H1 (cell line): ENCODE data around the gene C5orf46. TPM values are rescaled to one million over a fixed set of nuclear protein-coding genes. Genes with fewer than 3 reads are reported as not detected.

ENCODE experiments used
- CHD1 ChIP-seq: IDR thresholded peaks from 2 replicates; pipeline ENCODE4 v1.6.1; 2012; ENCODE audit warnings: low read depth, low read length, improper control_type of control experiment
- CHD2 ChIP-seq: IDR thresholded peaks from 2 replicates; pipeline ENCODE4 v1.6.1; 2012; ENCODE audit warnings: low read length, improper control_type of control experiment
- CTBP2 ChIP-seq: IDR thresholded peaks from 2 replicates; pipeline ENCODE4 v1.7.0; 2011; ENCODE audit warnings: borderline replicate concordance, mild to moderate bottlenecking, moderate library complexity, mixed read lengths, low read length; ENCODE audit not compliant: insufficient read depth, insufficient read length
- KDM4A ChIP-seq: IDR thresholded peaks from one replicate; pipeline ENCODE4 v1.7.1; 2012; ENCODE audit warnings: low read depth, mild to moderate bottlenecking, moderate library complexity, low read length, inconsistent platforms; ENCODE audit not compliant: severe bottlenecking
- MAX ChIP-seq: IDR thresholded peaks from 2 replicates; pipeline ENCODE4 v1.6.1; 2012; ENCODE audit warnings: inconsistent platforms
- NANOG ChIP-seq: IDR thresholded peaks from 2 replicates; pipeline ENCODE4 v1.6.1; 2011; ENCODE audit warnings: low read length, low read depth, mild to moderate bottlenecking, inconsistent platforms; ENCODE audit not compliant: insufficient read depth, poor library complexity, severe bottlenecking
- POLR2A ChIP-seq, 2 experiments: IDR thresholded peaks; 1 replicate in 1 of 2; 2 replicates in 1 of 2; pipeline ENCODE4 v1.6.1; 2011; ENCODE audit warnings: low read depth in 2 of 2, low read length in 2 of 2, mild to moderate bottlenecking in 2 of 2; ENCODE audit errors: control extremely low read depth in 1 of 2
- POLR2AphosphoS5 ChIP-seq: IDR thresholded peaks from 2 replicates; pipeline ENCODE4 v1.6.1; 2011; ENCODE audit warnings: low read depth, low read length
- POU5F1 ChIP-seq: IDR thresholded peaks from 2 replicates; pipeline ENCODE4 v1.6.1; 2011; ENCODE audit warnings: low read depth, mild to moderate bottlenecking, low read length, moderate library complexity
- RAD21 ChIP-seq, 2 experiments: IDR thresholded peaks in 1 of 2; conservative IDR thresholded peaks in 1 of 2; 2 replicates each; pipeline ENCODE4 v1.6.1; 2011; ENCODE audit warnings: low read depth in 2 of 2, low read length in 2 of 2, improper control_type of control experiment in 1 of 2, inconsistent platforms in 1 of 2, mild to moderate bottlenecking in 1 of 2, moderate library complexity in 1 of 2
- RFX5 ChIP-seq: IDR thresholded peaks from 2 replicates; pipeline ENCODE4 v1.6.1; 2011; ENCODE audit warnings: low read depth, low read length, improper control_type of control experiment, borderline replicate concordance
- RXRA ChIP-seq: IDR thresholded peaks from 2 replicates; pipeline ENCODE4 v1.6.1; 2011; ENCODE audit warnings: low read depth, mild to moderate bottlenecking, low read length, moderate library complexity; ENCODE audit not compliant: insufficient read depth
- SP4 ChIP-seq: IDR thresholded peaks from 2 replicates; pipeline ENCODE4 v1.6.1; 2012; ENCODE audit warnings: low read length, inconsistent platforms
- SRF ChIP-seq: IDR thresholded peaks from 2 replicates; pipeline ENCODE4 v1.6.1; 2011; ENCODE audit warnings: mild to moderate bottlenecking, low read depth, low read length, moderate library complexity
- TAF1 ChIP-seq: IDR thresholded peaks from 2 replicates; pipeline ENCODE4 v1.6.1; 2011; ENCODE audit warnings: mild to moderate bottlenecking, low read depth, low read length
- TCF12 ChIP-seq: IDR thresholded peaks from 2 replicates; pipeline ENCODE4 v1.6.1; 2011; ENCODE audit warnings: low read depth, mild to moderate bottlenecking, low read length
- polyA plus RNA-seq, 7 experiments: library from polyadenylated mRNA; depleted of rRNA in 3 of 7; stranded (reverse) in 5 of 7; unstranded in 2 of 7; fragments of >200 nt in 5 of 7; fragments of 200-250 nt in 2 of 7; gene quantifications; 1 replicate in 5 of 7; 2 replicates in 1 of 7; 4 replicates in 1 of 7; pipeline versions ENCODE4 v1.2.1 to v1.2.3, GENCODE V29; 2011 to 2013; ENCODE audit warnings: missing spikeins in 2 of 7, mixed read lengths in 2 of 7
- total RNA-seq: library from RNA; stranded (reverse); fragmentation: NEBNext Ultra II Directional; extraction: Animal tissue kit (Norgen Biotek cat#: 25700); gene quantifications from 2 replicates; pipeline ENCODE4 v1.2.1, GENCODE V29; 2021

The C5orf46 gene
- total and polyA plus RNA-seq, 2 of the 8 experiments (the other 6 are each of a cell fraction or from before 2014, with no cell fraction given), result not detected

GRCh38 chr5:147869112-147869511 is 37.2 kb downstream of the C5orf46 start (continued):
- TF ChIP-seq RFX5, result no peak
- TF ChIP-seq KDM4A, result no peak
- no peak for TF ChIP-seq RAD21 (IDR thresholded peaks at IDR 0.05 in 1 of 2, conservative IDR thresholded peaks at IDR 0.05 in 1 of 2; ENCODE audit: low read depth in 2 of 2, low read length in 2 of 2)
- no peak for TF ChIP-seq SP4
- peak; percentile 74 for TF ChIP-seq TAF1
- no peak for TF ChIP-seq RXRA
- peak; percentile 69 for TF ChIP-seq NANOG
- TF ChIP-seq POLR2A (IDR thresholded peaks at IDR 0.05; ENCODE audit: control extremely low read depth in 1 of 2, low read depth in 2 of 2, low read length in 2 of 2), result peak in 1 of 2 experiments; percentile 87; a peak in 2 of 3 replicates
- peak; percentile 70; the same call in 1 of the 2 replicates for TF ChIP-seq CHD1
- peak; percentile 64 for TF ChIP-seq MAX
- peak; percentile 95 for TF ChIP-seq POLR2AphosphoS5
- 0 out of 2 replicates have a peak, but pooled peaks have one; percentile 23 for TF ChIP-seq TCF12
- TF ChIP-seq CHD2, result no peak; the same call in 1 of the 2 replicates
- TF ChIP-seq POU5F1, result peak; percentile 81; the same call in 1 of the 2 replicates
- no peak for TF ChIP-seq CTBP2
- TF ChIP-seq SRF, result no peak
